GM13976 (cell line): Measurements from ENCODE around the gene GMPR.

Experiments
- DNase-seq: peaks from one replicate; pipeline ENCODE4 v3.0.0; 2012; ENCODE audit warnings: low spot score
- in situ Hi-C: fragments of 300-500 bp; cut with MboI; formaldehyde crosslinking; loops from one replicate; pipeline ENCODE4 v1.12.0; 2022; ENCODE audit warnings: low sequenced_read_pairs, mixed read lengths, inconsistent platforms; ENCODE audit not compliant: unreplicated experiment
- TF ChIP-seq, protein P1 (sequence below): IDR thresholded peaks from 2 replicates; pipeline ENCODE4 v1.5.1; 2012; ENCODE audit warnings: borderline replicate concordance, mild to moderate bottlenecking; ENCODE audit not compliant: insufficient read depth; ENCODE audit errors: extremely low read depth, missing control alignments, control extremely low read depth

GMPR gene

DNA sequence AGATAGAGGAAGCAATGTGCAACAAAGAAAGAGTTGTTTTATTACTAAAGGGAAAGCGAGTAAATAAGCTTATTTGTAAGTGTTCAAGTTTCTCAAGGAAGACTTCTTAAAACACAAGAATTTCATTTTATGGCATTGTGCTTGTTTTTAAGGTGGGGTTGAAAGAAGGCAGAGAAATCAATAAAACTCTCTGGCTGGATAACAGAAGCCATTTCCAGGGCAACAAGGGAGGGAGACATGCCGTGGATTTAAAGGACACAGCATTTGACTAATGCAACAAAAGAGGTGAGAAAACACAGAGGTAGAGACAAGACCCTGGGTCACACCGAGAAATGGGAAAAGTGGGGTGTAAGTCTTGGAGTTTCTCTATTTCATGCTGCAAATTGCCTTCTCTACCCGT, 28.8 kb upstream of the GMPR start:
- in situ Hi-C loops: loop anchor here (10.0 kb wide), 1 partner anchor 515 kb away; no protein-coding TSS in a partner anchor

DNA sequence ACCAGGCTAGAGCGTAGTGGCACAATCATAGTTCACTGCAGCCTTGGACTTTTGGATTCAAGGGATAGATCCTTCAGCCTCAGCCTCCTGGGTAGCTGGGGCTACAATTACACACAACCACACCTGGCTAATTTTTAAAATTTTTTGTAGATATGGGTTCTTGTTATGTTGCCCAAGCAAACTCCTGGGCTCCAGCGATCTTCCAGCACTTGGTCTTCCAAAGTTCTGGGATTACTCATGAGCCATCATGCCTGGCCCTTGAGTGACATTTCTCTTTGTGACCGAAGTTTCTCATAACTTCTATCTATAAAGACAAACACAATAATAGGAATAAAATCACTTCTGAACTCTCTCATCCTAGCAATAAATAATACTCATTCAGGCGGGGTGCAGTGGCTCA, 26.1 kb upstream of the GMPR start:
- TF ChIP-seq, protein P1, sequence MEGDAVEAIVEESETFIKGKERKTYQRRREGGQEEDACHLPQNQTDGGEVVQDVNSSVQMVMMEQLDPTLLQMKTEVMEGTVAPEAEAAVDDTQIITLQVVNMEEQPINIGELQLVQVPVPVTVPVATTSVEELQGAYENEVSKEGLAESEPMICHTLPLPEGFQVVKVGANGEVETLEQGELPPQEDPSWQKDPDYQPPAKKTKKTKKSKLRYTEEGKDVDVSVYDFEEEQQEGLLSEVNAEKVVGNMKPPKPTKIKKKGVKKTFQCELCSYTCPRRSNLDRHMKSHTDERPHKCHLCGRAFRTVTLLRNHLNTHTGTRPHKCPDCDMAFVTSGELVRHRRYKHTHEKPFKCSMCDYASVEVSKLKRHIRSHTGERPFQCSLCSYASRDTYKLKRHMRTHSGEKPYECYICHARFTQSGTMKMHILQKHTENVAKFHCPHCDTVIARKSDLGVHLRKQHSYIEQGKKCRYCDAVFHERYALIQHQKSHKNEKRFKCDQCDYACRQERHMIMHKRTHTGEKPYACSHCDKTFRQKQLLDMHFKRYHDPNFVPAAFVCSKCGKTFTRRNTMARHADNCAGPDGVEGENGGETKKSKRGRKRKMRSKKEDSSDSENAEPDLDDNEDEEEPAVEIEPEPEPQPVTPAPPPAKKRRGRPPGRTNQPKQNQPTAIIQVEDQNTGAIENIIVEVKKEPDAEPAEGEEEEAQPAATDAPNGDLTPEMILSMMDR: no peak
- in situ Hi-C loops: no loop called here

More for the DNA sequence above, 28.8 kb upstream of the GMPR start:
- TF ChIP-seq, protein P1: no peak
- no peak for DNase-seq

DNA sequence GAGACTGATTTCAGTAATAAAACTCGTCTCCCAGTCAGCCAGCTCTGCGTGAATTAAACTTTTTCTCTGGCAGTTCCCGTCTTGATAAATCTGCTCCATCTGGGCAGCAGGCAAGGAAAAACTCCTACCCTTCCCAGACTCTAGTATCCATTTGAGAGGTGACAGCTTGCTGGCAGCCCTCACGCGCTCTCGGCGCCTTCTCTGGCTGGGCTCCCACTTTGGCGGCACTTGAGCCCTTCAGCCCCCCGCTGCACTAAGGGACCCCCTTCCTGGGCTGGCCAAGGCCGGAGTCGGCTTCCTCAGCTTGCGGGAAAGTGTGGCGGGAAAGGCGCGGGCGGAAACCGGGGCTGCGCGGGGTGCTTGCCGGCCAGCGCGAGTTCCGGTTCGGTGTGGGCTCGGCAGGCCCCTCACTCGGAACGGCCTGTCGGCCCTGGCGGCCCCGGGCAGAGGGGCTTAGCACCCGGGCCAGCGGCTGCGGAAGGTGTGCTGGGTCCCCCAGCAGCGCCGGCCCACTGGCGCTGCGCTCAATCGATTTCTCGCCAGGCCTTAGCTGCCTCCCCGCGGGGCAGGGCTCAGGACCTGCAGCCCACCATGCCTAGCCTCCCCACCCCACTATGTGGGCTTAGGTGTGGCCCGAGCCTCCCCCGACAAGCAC, 21.8 kb upstream of the GMPR start:
- TF ChIP-seq, protein P1: no peak
- DNase-seq: no peak
- in situ Hi-C loops: no loop called here

More for the DNA sequence above, 26.1 kb upstream of the GMPR start:
- DNase-seq: no peak

DNA sequence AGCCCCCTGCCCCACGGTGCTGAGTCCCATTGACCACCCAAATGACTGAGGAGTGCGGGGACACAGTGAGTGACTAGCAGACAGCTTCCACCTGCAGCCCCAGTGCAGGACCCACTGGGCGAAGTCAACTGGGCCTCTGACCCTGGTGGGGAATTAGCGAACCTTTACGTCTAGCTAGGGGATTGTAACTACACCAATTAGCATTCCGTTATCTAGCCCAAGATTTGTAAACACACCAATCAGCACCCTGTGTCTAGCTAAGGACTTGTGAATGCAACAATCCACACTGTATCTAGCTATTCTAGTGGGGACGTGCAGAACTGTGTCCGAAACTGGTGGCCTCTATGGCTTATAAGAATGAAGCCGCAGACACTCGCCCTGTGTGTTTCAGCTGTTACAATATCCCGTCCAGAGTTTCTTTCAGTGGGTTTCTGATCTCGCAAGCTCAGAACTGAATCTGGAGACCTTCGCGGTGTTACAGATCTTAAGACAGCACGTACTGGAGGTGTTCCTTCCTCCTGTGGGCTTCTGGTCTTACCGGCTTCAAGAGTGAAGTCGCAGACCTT, 21.1 kb upstream of the GMPR start:
- in situ Hi-C loops: no loop called here
- TF ChIP-seq, protein P1: no peak
- DNase-seq: no peak

DNA sequence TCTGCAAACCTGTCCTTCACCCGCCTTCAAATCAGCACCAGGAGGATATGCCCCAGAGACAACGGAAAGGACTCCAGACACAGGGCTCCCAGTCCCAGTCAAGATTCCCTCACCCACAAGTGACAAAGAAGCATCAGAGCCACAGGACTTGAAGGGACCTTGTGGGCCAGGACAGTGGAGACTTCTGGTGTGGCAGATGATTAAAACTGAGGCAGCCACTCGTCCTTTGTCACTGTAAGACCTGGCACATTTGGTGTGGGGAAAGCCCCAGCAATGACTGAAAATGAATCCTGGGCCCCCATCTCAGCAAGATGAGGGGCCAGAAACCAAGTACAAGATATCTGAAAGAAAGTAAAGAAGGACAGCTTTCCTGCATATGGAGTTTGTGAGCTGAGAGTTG, 15.6 kb upstream of the GMPR start:
- no peak for DNase-seq
- in situ Hi-C loops: no loop called here

DNA sequence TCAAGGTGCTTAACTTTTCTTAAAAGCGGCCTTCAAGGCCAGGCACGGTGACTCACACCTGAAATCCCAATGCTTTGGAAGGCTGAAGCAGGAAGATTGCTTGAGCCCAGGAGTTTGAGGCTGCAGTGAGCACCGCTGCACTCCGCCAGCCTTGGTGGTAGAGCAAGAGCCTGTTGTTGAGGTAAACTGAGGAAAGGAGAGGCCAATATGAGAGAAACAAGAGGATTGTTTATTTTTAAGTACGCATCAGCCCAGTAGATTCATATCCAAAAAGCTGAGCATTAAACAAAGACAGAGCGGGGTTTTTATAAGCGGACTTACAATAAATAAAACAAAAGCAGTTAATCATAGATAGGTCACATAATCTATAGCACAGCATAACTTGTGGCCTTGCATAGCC, 15.0 kb upstream of the GMPR start:
- no peak for DNase-seq
- TF ChIP-seq, protein P1: no peak
- in situ Hi-C loops: no loop called here

More for the DNA sequence above, 15.6 kb upstream of the GMPR start:
- TF ChIP-seq, protein P1: no peak
